Loucy (cell line): ENCODE data around the gene SPEM2.
"Not testable (repeated sequence)": the region's sequence is repeated elsewhere in the genome, so short reads cannot be mapped to it uniquely, and the experiment has no call there.

ENCODE experiments used
- H2AFZ ChIP-seq: fragments of 200-600 bp; sonication (generic); 2 replicates; pipeline ENCODE4 v1.6.0; 2016; ENCODE audit warnings: antibody characterized with exemption, mild to moderate bottlenecking, low read length, moderate library complexity
- H3F3A ChIP-seq: fragments of 200-600 bp; 2 replicates; pipeline ENCODE4 v1.6.0; 2016; ENCODE audit warnings: antibody characterized with exemption, low read depth, mild to moderate bottlenecking
- H3K27me3 ChIP-seq: fragments of 200-600 bp; sonication (generic); 2 replicates; pipeline ENCODE4 v1.6.1; 2014; ENCODE audit warnings: low read length, mild to moderate bottlenecking; ENCODE audit not compliant: insufficient read depth, poor library complexity, severe bottlenecking
- H3K36me3 ChIP-seq: fragments of 200-600 bp; sonication (generic); 2 replicates; pipeline ENCODE4 v1.6.1; 2016; ENCODE audit warnings: low read length; ENCODE audit not compliant: insufficient read depth
- H3K4me1 ChIP-seq: fragments of 200-600 bp; sonication (generic); 2 replicates; pipeline ENCODE4 v1.5.1; 2014; ENCODE audit warnings: low read length, mild to moderate bottlenecking; ENCODE audit not compliant: insufficient read depth, poor library complexity, severe bottlenecking
- H3K4me2 ChIP-seq: fragments of 200-600 bp; sonication (generic); 2 replicates; pipeline ENCODE4 v1.6.0; 2014; ENCODE audit warnings: antibody characterized with exemption, low read length, low read depth, mild to moderate bottlenecking; ENCODE audit not compliant: poor library complexity, severe bottlenecking
- H3K4me3 ChIP-seq: fragments of 200-600 bp; sonication (generic); 2 replicates; pipeline ENCODE4 v1.5.1; 2014; ENCODE audit warnings: low read length, mild to moderate bottlenecking, mixed read lengths; ENCODE audit not compliant: poor library complexity, severe bottlenecking
- H3K79me2 ChIP-seq: fragments of 200-600 bp; sonication (generic); 2 replicates; pipeline ENCODE4 v1.6.1; 2014; ENCODE audit warnings: low read length; ENCODE audit not compliant: insufficient read depth
- H3K9ac ChIP-seq: fragments of 200-600 bp; sonication (generic); 2 replicates; pipeline ENCODE4 v1.6.0; 2014; ENCODE audit warnings: mild to moderate bottlenecking, low read depth, low read length, moderate library complexity; ENCODE audit not compliant: poor library complexity, severe bottlenecking
- H3K9me2 ChIP-seq: fragments of 200-600 bp; sonication (generic); replicated peaks from 2 replicates; pipeline ENCODE4 v1.6.1; 2016; ENCODE audit warnings: low read depth, low read length, mixed read lengths
- H3K9me3 ChIP-seq: fragments of 200-600 bp; sonication (generic); 2 replicates; pipeline ENCODE4 v1.6.1; 2014; ENCODE audit warnings: mild to moderate bottlenecking, antibody characterized with exemption, low read length, low read depth; ENCODE audit not compliant: insufficient read depth
- H4K20me1 ChIP-seq: fragments of 200-600 bp; sonication (generic); 2 replicates; pipeline ENCODE4 v1.6.0; 2014; ENCODE audit warnings: antibody characterized with exemption, low read length, mild to moderate bottlenecking; ENCODE audit not compliant: insufficient read depth, poor library complexity, severe bottlenecking
- EZH2phosphoT487 ChIP-seq: fragments of 200-600 bp; IDR thresholded peaks from 2 replicates; pipeline ENCODE4 v1.6.1; 2018; ENCODE audit warnings: antibody characterized with exemption, mild to moderate bottlenecking, moderate library complexity, borderline replicate concordance
- TF ChIP-seq, protein P1 (sequence below): fragments of 200-600 bp; sonication (generic); conservative IDR thresholded peaks from 2 replicates; pipeline ENCODE4 v1.5.1; 2014; ENCODE audit warnings: mild to moderate bottlenecking, antibody characterized with exemption, low read length

Gene SPEM2

GRCh38 chr17:7471729-7472128, 46.3 kb downstream of the SPEM2 start:
- peaks cover 55% of the 10 kb centered on the region for H3K79me2 ChIP-seq
- no peak overlapping the region for H2AFZ ChIP-seq
- no peaks in the 10 kb centered on the region for H3K9me2 ChIP-seq

DNA sequence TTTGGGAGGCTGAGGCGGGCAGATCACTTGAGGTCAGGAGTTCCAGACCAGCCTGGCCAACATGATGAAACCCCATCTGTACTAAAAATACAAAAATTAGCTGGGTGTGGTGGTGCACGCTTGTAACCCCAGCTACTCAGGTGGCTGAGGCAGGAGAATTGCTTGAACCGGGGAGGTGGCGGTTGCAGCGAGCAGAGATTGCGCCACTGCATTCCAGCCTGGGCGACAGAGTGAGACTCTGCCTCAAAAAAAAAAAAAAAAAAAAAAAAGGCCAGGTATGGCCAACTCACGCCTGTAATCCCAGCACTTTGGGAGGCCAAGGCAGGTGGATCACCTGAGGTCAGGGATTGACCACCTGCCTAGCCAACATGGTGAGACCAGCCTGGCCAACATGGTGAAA, 49.4 kb downstream of the SPEM2 start:
- H3K79me2 ChIP-seq, result peaks cover 81% of the 10 kb centered on the region
- not testable (repeated sequence) for H3K9me3 ChIP-seq, H3K9me2 ChIP-seq, H3K36me3 ChIP-seq, H3K4me2 ChIP-seq, H3F3A ChIP-seq, H3K27me3 ChIP-seq, H3K9ac ChIP-seq, H2AFZ ChIP-seq, H3K4me3 ChIP-seq
- peaks cover 24% of the 10 kb centered on the region for H4K20me1 ChIP-seq
- peaks cover 39% of the 10 kb centered on the region for H3K4me1 ChIP-seq

More at GRCh38 chr17:7471729-7472128, 46.3 kb downstream of the SPEM2 start:
- Histone ChIP-seq H3K4me2 (peak overlapping the region; percentile 39), H3K27me3 (no peaks in the 10 kb centered on the region), H3K4me1 (peaks cover 27% of the 10 kb centered on the region), H3K9me3 (no peaks in the 10 kb centered on the region), H4K20me1 (peaks cover 9% of the 10 kb centered on the region), H3K9ac (peak overlapping the region; percentile 8), H3F3A (no peaks in the 10 kb centered on the region), H3K36me3 (no peaks in the 10 kb centered on the region), H3K4me3 (no peak overlapping the region)
- TF ChIP-seq, protein P1, sequence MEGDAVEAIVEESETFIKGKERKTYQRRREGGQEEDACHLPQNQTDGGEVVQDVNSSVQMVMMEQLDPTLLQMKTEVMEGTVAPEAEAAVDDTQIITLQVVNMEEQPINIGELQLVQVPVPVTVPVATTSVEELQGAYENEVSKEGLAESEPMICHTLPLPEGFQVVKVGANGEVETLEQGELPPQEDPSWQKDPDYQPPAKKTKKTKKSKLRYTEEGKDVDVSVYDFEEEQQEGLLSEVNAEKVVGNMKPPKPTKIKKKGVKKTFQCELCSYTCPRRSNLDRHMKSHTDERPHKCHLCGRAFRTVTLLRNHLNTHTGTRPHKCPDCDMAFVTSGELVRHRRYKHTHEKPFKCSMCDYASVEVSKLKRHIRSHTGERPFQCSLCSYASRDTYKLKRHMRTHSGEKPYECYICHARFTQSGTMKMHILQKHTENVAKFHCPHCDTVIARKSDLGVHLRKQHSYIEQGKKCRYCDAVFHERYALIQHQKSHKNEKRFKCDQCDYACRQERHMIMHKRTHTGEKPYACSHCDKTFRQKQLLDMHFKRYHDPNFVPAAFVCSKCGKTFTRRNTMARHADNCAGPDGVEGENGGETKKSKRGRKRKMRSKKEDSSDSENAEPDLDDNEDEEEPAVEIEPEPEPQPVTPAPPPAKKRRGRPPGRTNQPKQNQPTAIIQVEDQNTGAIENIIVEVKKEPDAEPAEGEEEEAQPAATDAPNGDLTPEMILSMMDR, result no peak
- no peak for TF ChIP-seq EZH2phosphoT487

DNA sequence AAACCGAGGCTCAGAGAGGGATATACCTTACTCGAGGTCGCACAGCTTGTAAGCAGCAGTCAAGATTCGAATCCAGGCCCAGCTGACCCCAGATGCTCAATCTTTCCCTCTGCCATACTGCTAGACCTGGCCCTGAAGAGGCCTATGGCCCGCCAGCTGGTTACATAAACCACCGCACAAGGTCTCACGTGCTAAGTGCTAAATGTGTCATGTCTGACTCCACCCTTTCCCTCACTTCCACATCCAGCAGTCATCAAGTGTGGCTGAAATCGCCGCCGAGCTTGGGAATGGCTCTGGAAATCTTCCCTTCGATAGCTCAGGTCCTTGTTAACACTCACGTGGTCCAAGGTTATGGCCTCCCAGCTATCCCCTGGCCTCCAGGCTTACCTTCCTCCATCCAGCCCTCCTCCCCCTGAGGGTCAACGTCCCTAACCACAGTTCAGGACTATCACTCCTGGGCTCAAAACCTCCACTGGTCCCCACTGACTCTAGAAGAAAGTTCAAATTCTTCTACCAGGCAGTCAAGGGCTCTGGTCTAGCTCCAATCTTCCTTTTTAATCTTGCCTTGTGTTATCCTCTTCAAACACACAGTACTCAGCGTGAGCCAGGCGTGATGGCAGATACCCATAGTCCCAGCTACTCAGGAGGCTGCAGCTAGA, 50.5 kb downstream of the SPEM2 start:
- no peaks in the 10 kb centered on the region for H3K36me3 ChIP-seq
- H3F3A ChIP-seq, result no peaks in the 10 kb centered on the region
- H3K9me3 ChIP-seq, result no peaks in the 10 kb centered on the region
- peak overlapping the region; percentile 83 for H3K4me2 ChIP-seq
- peaks cover 86% of the 10 kb centered on the region for H3K79me2 ChIP-seq
- peak overlapping the region; percentile 21 for H3K9ac ChIP-seq
- H3K27me3 ChIP-seq, result no peaks in the 10 kb centered on the region
- H3K4me1 ChIP-seq, result peaks cover 45% of the 10 kb centered on the region
- H3K4me3 ChIP-seq, result peak overlapping the region; percentile 82
- no peaks in the 10 kb centered on the region for H3K9me2 ChIP-seq
- no peak overlapping the region for H2AFZ ChIP-seq
- TF ChIP-seq, protein P1, result no peak
- no peak for TF ChIP-seq EZH2phosphoT487
- H4K20me1 ChIP-seq, result peaks cover 24% of the 10 kb centered on the region

DNA sequence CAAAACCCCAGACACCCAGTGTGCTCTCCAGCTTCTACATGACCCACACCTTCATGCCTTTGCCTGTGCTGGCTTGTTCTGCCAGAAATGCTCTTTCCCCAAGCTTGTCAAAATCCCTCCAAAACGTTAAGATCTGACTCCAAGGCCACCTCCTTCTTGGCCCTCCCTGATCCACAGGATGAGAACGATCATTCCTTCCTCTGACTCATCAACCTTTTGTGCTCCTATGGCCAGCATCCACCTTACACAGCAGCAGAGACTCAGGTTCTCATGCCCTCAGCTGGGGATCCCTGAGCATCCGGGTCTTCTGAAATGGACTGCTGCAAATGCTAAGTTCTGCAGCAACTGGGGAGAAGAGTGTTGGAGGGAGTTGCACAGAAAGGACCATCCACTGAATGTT, 51.1 kb downstream of the SPEM2 start:
- H3K9me2 ChIP-seq, result no peaks in the 10 kb centered on the region
- no peaks in the 10 kb centered on the region for H3K36me3 ChIP-seq
- H3K9ac ChIP-seq, result peak overlapping the region; percentile 21
- no peaks in the 10 kb centered on the region for H3F3A ChIP-seq
- H3K27me3 ChIP-seq, result no peaks in the 10 kb centered on the region
- no peaks in the 10 kb centered on the region for H3K9me3 ChIP-seq
- H2AFZ ChIP-seq, result no peak overlapping the region
- H3K79me2 ChIP-seq, result peaks cover 80% of the 10 kb centered on the region
- no peak for TF ChIP-seq EZH2phosphoT487
- H3K4me1 ChIP-seq, result peaks cover 44% of the 10 kb centered on the region
- H4K20me1 ChIP-seq, result peaks cover 24% of the 10 kb centered on the region
- peak overlapping the region; percentile 82 for H3K4me3 ChIP-seq
- H3K4me2 ChIP-seq, result peak overlapping the region; percentile 83
